Keratinocyte (primary cell): ENCODE data around the gene CRIM1. TPM values are rescaled to one million over a fixed set of nuclear protein-coding genes. Genes with fewer than 3 reads are reported as not detected.

Source experiments
- DNase-seq: peaks from one replicate; pipeline ENCODE4 v3.0.0-alpha.2; 2011; ENCODE audit warnings: low read depth, missing footprints, low spot score
- FAIRE-seq: peaks from 2 replicates; lab custom pipeline; 2011; peaks lifted over from hg19 to GRCh38; lab: Jason Lieb, UNC
- H2AFZ ChIP-seq: 2 replicates; pipeline ENCODE4 v1.6.0; 2012; ENCODE audit warnings: low read length, control low read depth, inconsistent platforms; ENCODE audit not compliant: control insufficient read depth
- H3K27ac ChIP-seq: 2 replicates; pipeline ENCODE4 v1.5.1; 2011; ENCODE audit warnings: low read length; ENCODE audit not compliant: control insufficient read depth, insufficient read depth
- H3K27me3 ChIP-seq: 3 replicates; pipeline ENCODE4 v1.6.0; 2011; ENCODE audit warnings: low read length; ENCODE audit not compliant: control insufficient read depth, insufficient read depth; ENCODE audit errors: extremely low read depth
- H3K36me3 ChIP-seq, 2 experiments: 2 replicates in 1 of 2; 3 replicates in 1 of 2; pipeline ENCODE4 v1.5.1; 2011; ENCODE audit warnings: low read length in 2 of 2, mild to moderate bottlenecking in 1 of 2; ENCODE audit not compliant: control insufficient read depth in 2 of 2, insufficient read depth in 2 of 2; ENCODE audit errors: extremely low read depth in 1 of 2
- H3K4me1 ChIP-seq: 3 replicates; pipeline ENCODE4 v1.5.1; 2011; ENCODE audit warnings: low read length; ENCODE audit not compliant: control insufficient read depth, insufficient read depth; ENCODE audit errors: extremely low read depth
- H3K4me2 ChIP-seq: 3 replicates; pipeline ENCODE4 v1.6.0; 2011; ENCODE audit warnings: low read depth, low read length; ENCODE audit not compliant: control insufficient read depth, insufficient read depth; ENCODE audit errors: extremely low read depth
- H3K4me3 ChIP-seq, 3 experiments: fragments of 200-600 bp in 1 of 3; sonication (generic) in 1 of 3; 2 replicates in 2 of 3; 3 replicates in 1 of 3; pipeline ENCODE4 v1.5.1; 2011 to 2016; ENCODE audit warnings: low read length in 3 of 3, mild to moderate bottlenecking in 3 of 3, control low read depth in 2 of 3, inconsistent platforms in 1 of 3, low read depth in 1 of 3, mixed read lengths in 1 of 3, mixed run types in 1 of 3, moderate library complexity in 1 of 3; ENCODE audit not compliant: control insufficient read depth in 2 of 3, insufficient read depth in 2 of 3; ENCODE audit errors: extremely low read depth in 1 of 3
- H3K79me2 ChIP-seq: 2 replicates; pipeline ENCODE4 v1.6.0; 2012; ENCODE audit warnings: low read length; ENCODE audit not compliant: control insufficient read depth, insufficient read depth
- H3K9ac ChIP-seq: 3 replicates; pipeline ENCODE4 v1.6.0; 2011; ENCODE audit warnings: low read length; ENCODE audit not compliant: control insufficient read depth, insufficient read depth; ENCODE audit errors: extremely low read depth
- H3K9me1 ChIP-seq: 3 replicates; pipeline ENCODE4 v1.6.0; 2011; ENCODE audit warnings: low read length; ENCODE audit not compliant: control insufficient read depth, insufficient read depth; ENCODE audit errors: extremely low read depth
- H3K9me3 ChIP-seq: 2 replicates; pipeline ENCODE4 v1.5.1; 2012; ENCODE audit warnings: low read depth, low read length; ENCODE audit not compliant: control insufficient read depth
- H4K20me1 ChIP-seq: 3 replicates; pipeline ENCODE4 v1.6.0; 2011; ENCODE audit warnings: low read length; ENCODE audit not compliant: control insufficient read depth, insufficient read depth; ENCODE audit errors: extremely low read depth
- CTCF ChIP-seq, 3 experiments: IDR thresholded peaks in 1 of 3; conservative IDR thresholded peaks in 1 of 3; optimal IDR thresholded peaks in 1 of 3; 2 replicates in 2 of 3; 3 replicates in 1 of 3; pipeline versions ENCODE3 to v1.5.1; 2011; ENCODE audit warnings: low read length in 3 of 3, mild to moderate bottlenecking in 3 of 3, moderate library complexity in 2 of 3, control low read depth in 1 of 3, inconsistent platforms in 1 of 3; ENCODE audit not compliant: insufficient read depth in 2 of 3; ENCODE audit errors: extremely low read depth in 1 of 3
- EZH2 ChIP-seq: IDR thresholded peaks from one replicate; pipeline ENCODE4 v1.6.1; 2012; ENCODE audit warnings: inconsistent platforms, mild to moderate bottlenecking, low read length, moderate library complexity
- dilution Hi-C: fragments of 300-500 bp; cut with MboI; formaldehyde crosslinking; loops from one replicate; pipeline ENCODE4 v1.7.0; 2020; ENCODE audit warnings: low sequenced_read_pairs; ENCODE audit not compliant: extremely low pct_ligation_motif_present
- polyA plus RNA-seq, 5 experiments: library from polyadenylated mRNA; depleted of rRNA in 3 of 5; stranded (reverse) in 3 of 5; stranded (forward) in 1 of 5; unstranded in 1 of 5; fragments of >200 nt; gene quantifications; 1 replicate in 1 of 5; 2 replicates in 3 of 5; 3 replicates in 1 of 5; pipeline versions ENCODE4 v1.2.1 to v1.2.3, GENCODE V29; 2011 to 2012; ENCODE audit warnings: missing spikeins in 2 of 5, low read depth in 1 of 5, low replicate concordance in 1 of 5

CRIM1 gene
- polyA plus RNA-seq, 1 donor (not counting 4 experiments of a cell fraction or from before 2014, with no cell fraction given): 98.3 TPM

GRCh38 chr2:36523153-36523552 is 167.6 kb downstream of the CRIM1 start:
- Histone ChIP-seq H3K9me1 (no peaks in the 10 kb centered on the region), H3K9me3 (no peaks in the 10 kb centered on the region), H4K20me1 (no peaks in the 10 kb centered on the region), H3K9ac (no peak overlapping the region), H3K4me1 (peaks cover 3% of the 10 kb centered on the region), H3K27me3 (no peaks in the 10 kb centered on the region), H3K4me2 (no peak overlapping the region), H2AFZ (no peak overlapping the region), H3K27ac (no peak overlapping the region), H3K79me2 (no peaks in the 10 kb centered on the region), H3K4me3 (no peak overlapping the region), H3K36me3 (peaks cover 37 to 43% of the 10 kb centered on the region in 2 experiments)
- dilution Hi-C loops: no loop called here
- DNase-seq (no peak), FAIRE-seq (no peak)
- no peak for TF ChIP-seq CTCF (optimal IDR thresholded peaks at IDR 0.05 in 1 of 3, IDR thresholded peaks at IDR 0.05 in 1 of 3, conservative IDR thresholded peaks at IDR 0.05 in 1 of 3; ENCODE audit: extremely low read depth in 1 of 3, insufficient read depth in 2 of 3, low read length in 3 of 3)
- no peak for TF ChIP-seq EZH2

- no peaks in the 10 kb centered on the region for H3K9me3 ChIP-seq
- H3K9ac ChIP-seq: no peak overlapping the region
- no peak overlapping the region for H3K4me3 ChIP-seq
- H3K79me2 ChIP-seq: no peaks in the 10 kb centered on the region
- dilution Hi-C loops: no loop called here
- H4K20me1 ChIP-seq: no peaks in the 10 kb centered on the region
- no peak for DNase-seq
- H3K27ac ChIP-seq: no peak overlapping the region
- peaks cover 3% of the 10 kb centered on the region for H3K4me1 ChIP-seq
- H3K36me3 ChIP-seq: peaks cover 30 to 45% of the 10 kb centered on the region in 2 experiments
- FAIRE-seq: no peak
- H3K4me2 ChIP-seq: no peak overlapping the region
- H2AFZ ChIP-seq: no peak overlapping the region
- no peaks in the 10 kb centered on the region for H3K27me3 ChIP-seq
- H3K9me1 ChIP-seq: no peaks in the 10 kb centered on the region
- TF ChIP-seq EZH2 (no peak), CTCF (optimal IDR thresholded peaks at IDR 0.05 in 1 of 3, IDR thresholded peaks at IDR 0.05 in 1 of 3, conservative IDR thresholded peaks at IDR 0.05 in 1 of 3; ENCODE audit: extremely low read depth in 1 of 3, insufficient read depth in 2 of 3, low read length in 3 of 3) (no peak)
Observed at GRCh38 chr2:36525245-36525644, 169.7 kb downstream of the CRIM1 start.
